GM23248 (cell line): ENCODE measurements around the gene PARD3B.

Source experiments
- EZH2 ChIP-seq: fragments of 200-600 bp; sonication (generic); IDR thresholded peaks from 2 replicates; pipeline ENCODE4 v1.6.1; 2018; ENCODE audit warnings: antibody characterized with exemption, mild to moderate bottlenecking; ENCODE audit not compliant: insufficient read depth, poor library complexity, severe bottlenecking
- EZH2phosphoT487 ChIP-seq: fragments of 200-600 bp; sonication (generic); IDR thresholded peaks from 2 replicates; pipeline ENCODE4 v1.6.1; 2018; ENCODE audit warnings: antibody characterized with exemption, moderate library complexity, mild to moderate bottlenecking, low read depth; ENCODE audit not compliant: insufficient read depth

DNA sequence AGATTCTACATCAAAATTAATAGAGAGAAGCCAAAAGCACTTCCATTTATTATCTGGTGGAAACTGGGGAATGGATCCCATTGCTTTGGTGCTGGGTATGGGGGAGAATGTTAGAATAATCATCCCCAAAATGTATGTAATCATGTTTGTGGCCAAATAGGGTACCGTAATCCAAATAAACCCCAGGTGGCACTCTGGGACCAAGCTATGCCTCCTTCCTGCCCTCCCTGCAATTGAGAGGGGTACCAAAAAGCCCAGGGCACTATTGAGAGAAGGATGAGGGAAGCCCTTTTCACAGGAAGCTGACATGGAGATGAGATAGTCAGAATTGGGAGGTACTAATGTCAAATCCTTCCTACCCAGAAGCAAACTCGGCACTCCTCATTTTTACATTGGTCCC, 1051.3 kb downstream of the PARD3B start:
- TF ChIP-seq EZH2 (no peak), EZH2phosphoT487 (no peak)
